CD4-positive, alpha-beta T cell (primary cell): Measurements from ENCODE around the gene TMBIM1. TPM values are rescaled to one million over a fixed set of nuclear protein-coding genes. Genes with fewer than 3 reads are reported as not detected.

Experiments used
- ATAC-seq: fragments of 200-7000 bp; cut with Tn5 transposase; one replicate; pipeline ENCODE4 v1.10.0; 2022; ENCODE audit warnings: mild to moderate bottlenecking; ENCODE audit not compliant: poor library complexity
- CTCF ChIA-PET: fragments of 350-600 bp; sonication (Branson Sonifier 250); formaldehyde crosslinking; loops from one replicate; lab custom pipeline; 2021; ENCODE audit warnings: antibody characterized with exemption, inconsistent platforms; lab: Charles Lee
- POLR2A ChIA-PET: fragments of 350-600 bp; sonication (Branson Sonifier 250); formaldehyde crosslinking; loops from one replicate; lab custom pipeline; 2021; ENCODE audit warnings: antibody characterized with exemption, inconsistent platforms; lab: Charles Lee
- DNase-seq, 14 experiments: peaks; one replicate each; pipeline ENCODE4 v3.0.0-alpha.2; 2013 to 2020; ENCODE audit warnings: mixed read lengths in 2 of 14
- H3K27ac ChIP-seq, 2 donors: one replicate each; pipeline versions ENCODE4 v1.5.1 to v1.7.0; 2013; ENCODE audit warnings: low read length in 2 of 2, low read depth in 1 of 2, mild to moderate bottlenecking in 1 of 2
- H3K27me3 ChIP-seq, 2 experiments: 1 replicate in 1 of 2; 2 replicates in 1 of 2; pipeline versions ENCODE4 v1.6.1 to v1.7.0; 2013; ENCODE audit warnings: low read length in 2 of 2, control low read depth in 1 of 2, mild to moderate bottlenecking in 1 of 2, moderate library complexity in 1 of 2; ENCODE audit not compliant: insufficient read depth in 2 of 2, control insufficient read depth in 1 of 2
- H3K36me3 ChIP-seq: one replicate; pipeline ENCODE4 v1.6.1; 2013; ENCODE audit warnings: low read length, control low read depth; ENCODE audit not compliant: insufficient read depth
- H3K4me1 ChIP-seq: one replicate; pipeline ENCODE4 v1.6.1; 2013; ENCODE audit warnings: low read length, control low read depth; ENCODE audit not compliant: insufficient read depth
- H3K4me3 ChIP-seq: one replicate; pipeline ENCODE4 v1.5.1; 2013; ENCODE audit warnings: mild to moderate bottlenecking, low read length, moderate library complexity
- H3K9me3 ChIP-seq, 2 experiments: 1 replicate in 1 of 2; 2 replicates in 1 of 2; pipeline versions ENCODE4 v1.6.1 to v1.7.0; 2013; ENCODE audit warnings: low read length in 2 of 2, mild to moderate bottlenecking in 2 of 2, control low read depth in 1 of 2, moderate library complexity in 1 of 2; ENCODE audit not compliant: control insufficient read depth in 1 of 2, insufficient read depth in 1 of 2
- H3K27ac Mint-ChIP-seq: one replicate; pipeline ENCODE4 v1.8.0; 2020; ENCODE audit warnings: mixed read lengths
- H3K27me3 Mint-ChIP-seq: one replicate; pipeline ENCODE4 v1.8.0; 2021; ENCODE audit warnings: mixed read lengths
- H3K36me3 Mint-ChIP-seq: one replicate; pipeline ENCODE4 v1.8.0; 2021; ENCODE audit warnings: low read depth, mixed read lengths
- H3K4me1 Mint-ChIP-seq: one replicate; pipeline ENCODE4 v1.8.0; 2021; ENCODE audit warnings: low read depth, mixed read lengths
- H3K4me3 Mint-ChIP-seq: one replicate; pipeline ENCODE4 v1.8.0; 2020; ENCODE audit warnings: mild to moderate bottlenecking, mixed read lengths
- H3K9me3 Mint-ChIP-seq: one replicate; pipeline ENCODE4 v1.8.0; 2020; ENCODE audit warnings: mixed read lengths
- CTCF ChIP-seq: fragments of 200-600 bp; IDR thresholded peaks from one replicate; pipeline ENCODE4 v1.8.0; 2022; ENCODE audit warnings: antibody characterized with exemption, mild to moderate bottlenecking
- intact Hi-C, 2 experiments: fragments of 100-400 bp; cut with DNase I in 1 of 2; cut with micrococcal nuclease in 1 of 2; formaldehyde crosslinking; loops; one replicate each; pipeline versions ENCODE4 v1.15.1 to v1.9.0; 2023 to 2025; cut with DNase I, micrococcal nuclease
- total RNA-seq, 174 experiments: library from RNA in 2 of 174; stranded (reverse) in 2 of 174; gene quantifications; one replicate each; pipeline ENCODE4 v1.2.3 and lab custom pipeline; 2021 to 2026

TMBIM1 gene
- total RNA-seq, 2 experiments from 2014 or later, result 99.2 to 102 TPM

- H3K36me3 Mint-ChIP-seq, result peaks cover 92% of the 10 kb centered on the region
- peaks cover 64% of the 10 kb centered on the region for H3K4me1 ChIP-seq
- POLR2A ChIA-PET, result interaction anchor here (0.6 to 7.8 kb wide), 10 partner anchors 8 to 63 kb away, joined by 3 to 64 read pairs (median 4); partner anchors contain the start of genes AAMP, ARPC2, CXCR1 and PNKD
- no peaks in the 10 kb centered on the region for H3K27me3 Mint-ChIP-seq
- H3K4me1 Mint-ChIP-seq, result peaks cover 78% of the 10 kb centered on the region
- H3K27ac Mint-ChIP-seq, result peak overlapping the region; percentile 91
- CTCF ChIA-PET, result interaction anchor here (0.7 to 1.8 kb wide), 6 partner anchors 9 to 63 kb away, joined by 3 to 9 read pairs (median 6); partner anchors contain the start of genes AAMP, PNKD and TMBIM1
- TF ChIP-seq CTCF, result no peak
- H3K9me3 Mint-ChIP-seq, result no peaks in the 10 kb centered on the region
- DNase-seq, result peak in 2 of 14 experiments; percentile 16 to 28
- no peak overlapping the region for H3K4me3 Mint-ChIP-seq
- no peak for ATAC-seq
- H3K27me3 ChIP-seq, result no peaks in the 10 kb centered on the region
- H3K4me3 ChIP-seq, result no peak overlapping the region
- no peaks in the 10 kb centered on the region for H3K9me3 ChIP-seq
- H3K36me3 ChIP-seq, result peaks cover 82% of the 10 kb centered on the region
- intact Hi-C loops, result loop anchor here in 1 of 2 experiments (1.0 to 5.0 kb wide), 2 partner anchors 12 to 43 kb away; no protein-coding TSS in a partner anchor
- H3K27ac ChIP-seq, result peak overlapping the region; percentile 51 to 60
These were observed 62.5 kb downstream of the TMBIM1 start for GRCh38 chr2:218229851-218230250.

GRCh38 chr2:218229239-218229638 lies 63.1 kb downstream of the TMBIM1 start:
- H3K4me3 ChIP-seq, result no peak overlapping the region
- ChIA-PET POLR2A (interaction anchor here (0.6 to 7.8 kb wide), 11 partner anchors 9 to 62 kb away, joined by 3 to 64 read pairs (median 3); partner anchors contain the start of genes ARPC2 and CXCR1), CTCF (interaction anchor here (0.7 to 1.8 kb wide), 6 partner anchors 9 to 482 kb away, joined by 3 to 8 read pairs (median 4); partner anchors contain the start of genes AAMP, PNKD and TMBIM1)
- DNase-seq (peak in 10 of 14 experiments; percentile 13 to 85 (median 36)), ATAC-seq (peak; percentile 82)
- no peaks in the 10 kb centered on the region for H3K9me3 Mint-ChIP-seq
- peak overlapping the region; percentile 51 to 60 for H3K27ac ChIP-seq
- peaks cover 82% of the 10 kb centered on the region for H3K36me3 ChIP-seq
- intact Hi-C loops, result loop anchor here in 1 of 2 experiments (1.0 to 5.0 kb wide), 2 partner anchors 11 to 42 kb away; no protein-coding TSS in a partner anchor
- peak overlapping the region; percentile 91 for H3K27ac Mint-ChIP-seq
- H3K36me3 Mint-ChIP-seq, result peaks cover 92% of the 10 kb centered on the region
- TF ChIP-seq CTCF, result no peak
- peaks cover 78% of the 10 kb centered on the region for H3K4me1 Mint-ChIP-seq
- H3K4me3 Mint-ChIP-seq, result peak overlapping the region; percentile 71
- peaks cover 70% of the 10 kb centered on the region for H3K4me1 ChIP-seq
- no peaks in the 10 kb centered on the region for H3K27me3 ChIP-seq
- no peaks in the 10 kb centered on the region for H3K27me3 Mint-ChIP-seq
- no peaks in the 10 kb centered on the region for H3K9me3 ChIP-seq

GRCh38 chr2:218228366-218229090 lies 63.8 kb downstream of the TMBIM1 start:
- H3K4me3 Mint-ChIP-seq, result peak overlapping the region; percentile 71
- Histone ChIP-seq H3K4me3 (no peak overlapping the region), H3K36me3 (peaks cover 82% of the 10 kb centered on the region), H3K27me3 (no peaks in the 10 kb centered on the region), H3K27ac (peak overlapping the region in 1 of 2 donors; percentile 60), H3K9me3 (no peaks in the 10 kb centered on the region), H3K4me1 (peaks cover 77% of the 10 kb centered on the region)
- TF ChIP-seq CTCF, result no peak
- H3K36me3 Mint-ChIP-seq, result peaks cover 92% of the 10 kb centered on the region
- ChIA-PET POLR2A (interaction anchor here (0.6 to 7.8 kb wide), 8 partner anchors 10 to 46 kb away, joined by 3 to 64 read pairs (median 4); partner anchors contain the start of genes AAMP, ARPC2 and PNKD), CTCF (interaction anchor here (1.1 to 1.6 kb wide), 4 partner anchors 29 to 482 kb away, joined by 3 to 8 read pairs (median 3); partner anchors contain the start of genes AAMP, PNKD and TMBIM1)
- DNase-seq, result no peak
- no peak for ATAC-seq
- intact Hi-C loops, result loop anchor here in 1 of 2 experiments (1.0 to 5.0 kb wide), 2 partner anchors 10 to 41 kb away; no protein-coding TSS in a partner anchor
- H3K27me3 Mint-ChIP-seq, result no peaks in the 10 kb centered on the region
- peak overlapping the region; percentile 91 for H3K27ac Mint-ChIP-seq
- H3K9me3 Mint-ChIP-seq, result no peaks in the 10 kb centered on the region
- peaks cover 78% of the 10 kb centered on the region for H3K4me1 Mint-ChIP-seq
